ENCODE measurements around the gene MYO16. TPM values are rescaled to one million over a fixed set of nuclear protein-coding genes. Genes with fewer than 3 reads are reported as not detected.

MYO16 gene
- total RNA-seq, 1 experiment from 2014 or later = not detected

- Histone ChIP-seq H3K56ac (ENCODE audit: insufficient read length, low read depth, low read length) (no peak overlapping the region), H2BK15ac (ENCODE audit: low read depth, low read length) (no peak overlapping the region), H4K8ac (replicated peaks; ENCODE audit: insufficient read length, low read depth, low read length) (no peak overlapping the region), H3K4me2 (ENCODE audit: insufficient read depth, insufficient read length, low read length) (no peak overlapping the region), H3K27ac (ENCODE audit: insufficient read length, low read depth, low read length) (no peak overlapping the region), H3K18ac (ENCODE audit: insufficient read length, low read depth, low read length) (no peak overlapping the region), H3K4me1 (ENCODE audit: insufficient read depth, low read length) (no peaks in the 10 kb centered on the region), H3K27me3 (ENCODE audit: insufficient read depth, low read length) (no peaks in the 10 kb centered on the region), H4K5ac (ENCODE audit: insufficient read length, low read depth, low read length) (no peak overlapping the region), H3K14ac (ENCODE audit: insufficient read depth, low read length) (no peak overlapping the region), H3K23ac (ENCODE audit: insufficient read length, low read depth, low read length) (no peak overlapping the region), H3K9me3 (ENCODE audit: control insufficient read depth, low read depth, low read length) (no peaks in the 10 kb centered on the region), H3K23me2 (ENCODE audit: insufficient read length, low read depth, low read length, poor library complexity, severe bottlenecking) (no peaks in the 10 kb centered on the region), H2BK120ac (ENCODE audit: low read depth, low read length, poor library complexity, severe bottlenecking) (no peak overlapping the region), H4K91ac (ENCODE audit: insufficient read length, low read depth, low read length) (no peak overlapping the region), H2BK12ac (ENCODE audit: insufficient read length, low read depth, low read length) (no peak overlapping the region), H2AFZ (ENCODE audit: low read length) (no peak overlapping the region), H2AK5ac (ENCODE audit: insufficient read length, low read length) (no peak overlapping the region), H3T11ph (ENCODE audit: low read length) (no peak overlapping the region), H4K20me1 (ENCODE audit: control insufficient read depth, insufficient read depth, insufficient read length) (no peaks in the 10 kb centered on the region), H3K79me2 (ENCODE audit: insufficient read depth, low read length) (no peaks in the 10 kb centered on the region), H2BK20ac (ENCODE audit: low read depth, low read length, poor library complexity, severe bottlenecking) (no peak overlapping the region), H3K79me1 (ENCODE audit: insufficient read depth, low read depth, low read length, poor library complexity, severe bottlenecking) (no peaks in the 10 kb centered on the region), H3K4ac (ENCODE audit: low read depth, low read length) (no peak overlapping the region), H2BK5ac (ENCODE audit: insufficient read length, low read length) (no peak overlapping the region), H3K9ac (ENCODE audit: extremely low read depth, insufficient read length, low read length) (no peak overlapping the region)
- peaks cover 8 to 10% (median 9%) of the 10 kb centered on the region in 3 experiments; a peak in 6 of 7 replicates for H3K36me3 Mint-ChIP-seq (ENCODE audit: insufficient read depth in 1 of 3, low read depth in 3 of 3)
- WGBS (ENCODE audit: extremely low coverage, insufficient read length, low lambda C conversion rate) = no CpG with 5 or more reads among the region's 3 CpGs
- DNase-seq = no peak
- no peaks in the 10 kb centered on the region for H3K27me3 Mint-ChIP-seq (ENCODE audit: low read depth)
- TF ChIP-seq CTCF (conservative IDR thresholded peaks at IDR 0.05) = no peak
- 0 out of 7 replicates have a peak overlapping the region, but pooled peaks of 1 of the 3 experiments have one; percentile 28 for H3K27ac Mint-ChIP-seq
- no peak overlapping the region for H3K4me3 Mint-ChIP-seq
- peaks cover 13 to 14% of the 10 kb centered on the region in 2 experiments for H3K9me3 Mint-ChIP-seq
- H3K4me1 Mint-ChIP-seq = peaks cover 5 to 7% of the 10 kb centered on the region in 2 experiments; a peak in 2 of 4 replicates
Measured at GRCh38 chr13:108835083-108835482, 205.7 kb downstream of the MYO16 start.
